Measurements from ENCODE around the gene PORCN.
"Not testable (repeated sequence)": the region's sequence is repeated elsewhere in the genome, so short reads cannot be mapped to it uniquely, and the experiment has no call there.

PORCN gene

DNA sequence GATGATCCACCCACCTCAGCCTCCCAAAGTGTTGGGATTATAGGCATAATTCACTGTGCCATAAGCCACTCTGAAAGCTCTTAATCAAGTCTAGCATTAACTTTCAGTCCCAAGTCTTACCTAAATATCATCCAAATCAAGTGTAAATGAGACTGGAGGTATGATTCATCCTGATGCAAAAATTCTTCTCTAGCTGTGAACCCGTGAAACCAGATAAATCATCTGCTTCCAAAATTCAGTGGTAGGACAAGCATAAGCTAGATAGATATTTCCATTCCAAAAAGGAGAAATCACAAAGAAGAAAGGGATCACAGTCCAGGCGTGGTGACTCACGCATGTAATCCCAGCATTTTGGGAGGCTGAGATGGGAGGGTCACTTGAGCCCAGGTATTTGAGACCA, 21.9 kb downstream of the PORCN start:
- Mint-ChIP-seq H3K27ac (no peak overlapping the region), H3K9me3 (no peaks in the 10 kb centered on the region), H3K27me3 (no peaks in the 10 kb centered on the region), H3K4me1 (peaks cover 16% of the 10 kb centered on the region), H3K4me3 (no peak overlapping the region), H3K36me3 (ENCODE audit: low read depth) (peaks cover 22% of the 10 kb centered on the region)
- ATAC-seq (no peak), DNase-seq (no peak)

DNA sequence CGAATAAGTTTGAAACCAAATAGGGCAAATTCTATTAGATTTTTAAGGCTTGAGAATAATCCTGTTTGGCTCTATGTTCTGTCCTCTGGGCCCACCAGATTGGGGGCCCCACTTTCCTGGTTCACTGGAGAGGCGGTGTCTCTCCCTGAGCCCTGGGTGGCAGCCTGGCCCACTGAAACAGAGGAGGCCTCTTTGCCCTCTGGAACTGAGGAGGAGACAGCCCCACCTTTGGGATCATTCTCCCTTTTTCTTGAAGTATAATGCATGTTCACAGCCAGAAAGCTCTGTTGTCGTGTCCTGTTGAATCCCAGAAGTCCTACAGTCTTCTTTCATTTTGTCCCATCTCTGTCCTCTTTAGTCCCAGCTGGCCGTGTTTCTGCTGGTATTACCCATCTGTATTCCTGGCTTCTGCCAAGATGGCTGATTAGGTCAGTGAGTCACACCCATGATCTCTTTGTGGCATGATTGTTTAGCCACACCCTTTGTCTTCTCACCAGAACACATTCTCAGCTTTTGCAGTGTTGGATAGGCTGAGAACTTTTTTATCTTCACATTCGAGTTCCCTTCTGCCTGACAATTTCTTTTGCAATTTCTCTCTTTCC, 22.7 kb downstream of the PORCN start:
- H3K27me3 Mint-ChIP-seq, result no peaks in the 10 kb centered on the region
- H3K9me3 Mint-ChIP-seq, result no peaks in the 10 kb centered on the region
- H3K4me1 Mint-ChIP-seq, result peaks cover 10% of the 10 kb centered on the region
- DNase-seq, result no peak
- H3K27ac Mint-ChIP-seq, result peak overlapping the region; percentile 78
- peaks cover 16% of the 10 kb centered on the region for H3K36me3 Mint-ChIP-seq (ENCODE audit: low read depth)
- peak; percentile 59 for ATAC-seq
- no peak overlapping the region for H3K4me3 Mint-ChIP-seq

DNA sequence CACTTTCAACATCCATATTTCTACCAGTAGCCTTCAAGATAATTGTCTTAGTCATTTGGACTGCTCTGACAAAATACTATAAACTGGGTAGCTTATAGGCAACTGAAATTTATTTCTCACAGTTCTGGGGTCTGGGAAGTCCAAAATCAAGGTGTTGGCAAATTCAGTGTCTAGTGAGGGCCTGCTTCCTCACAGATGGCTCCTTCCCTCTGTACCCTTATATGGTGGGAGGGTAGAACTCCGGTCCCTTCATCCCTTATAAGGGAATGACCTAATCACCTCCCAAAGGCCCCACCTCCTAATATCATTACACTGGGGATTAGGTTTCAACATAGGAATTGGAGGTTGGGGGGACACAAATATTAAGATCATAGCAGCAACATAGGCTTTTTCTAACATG, 23.4 kb downstream of the PORCN start:
- peak overlapping the region; percentile 78 for H3K27ac Mint-ChIP-seq
- DNase-seq, result no peak
- no peaks in the 10 kb centered on the region for H3K9me3 Mint-ChIP-seq
- no peak overlapping the region for H3K4me3 Mint-ChIP-seq
- peaks cover 12% of the 10 kb centered on the region for H3K36me3 Mint-ChIP-seq (ENCODE audit: low read depth)
- H3K4me1 Mint-ChIP-seq, result peaks cover 8% of the 10 kb centered on the region
- no peak for ATAC-seq
- H3K27me3 Mint-ChIP-seq, result no peaks in the 10 kb centered on the region

DNA sequence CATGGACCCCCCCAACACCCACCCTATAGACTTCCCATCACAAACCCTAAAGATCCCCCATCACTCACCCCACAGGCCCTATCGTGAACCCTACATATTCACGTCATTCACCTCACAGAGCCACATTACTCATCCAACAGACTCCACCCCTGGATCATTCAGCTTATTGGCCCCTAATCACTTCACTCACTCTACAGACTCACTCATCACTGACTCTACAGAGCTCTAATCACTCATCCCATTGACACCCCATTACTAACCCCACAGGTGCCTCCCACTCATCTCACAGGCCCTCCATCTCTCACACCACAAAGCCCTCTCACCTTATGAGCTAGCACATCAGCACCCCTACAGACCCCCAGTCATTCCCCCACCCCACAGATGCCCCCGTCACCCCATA, 24.4 kb downstream of the PORCN start:
- Mint-ChIP-seq H3K36me3 (ENCODE audit: low read depth) (peaks cover 8% of the 10 kb centered on the region), H3K4me3 (no peak overlapping the region), H3K9me3 (no peaks in the 10 kb centered on the region), H3K27ac (no peak overlapping the region), H3K4me1 (peaks cover 8% of the 10 kb centered on the region), H3K27me3 (no peaks in the 10 kb centered on the region)
- DNase-seq (no peak), ATAC-seq (peak; percentile 20)

DNA sequence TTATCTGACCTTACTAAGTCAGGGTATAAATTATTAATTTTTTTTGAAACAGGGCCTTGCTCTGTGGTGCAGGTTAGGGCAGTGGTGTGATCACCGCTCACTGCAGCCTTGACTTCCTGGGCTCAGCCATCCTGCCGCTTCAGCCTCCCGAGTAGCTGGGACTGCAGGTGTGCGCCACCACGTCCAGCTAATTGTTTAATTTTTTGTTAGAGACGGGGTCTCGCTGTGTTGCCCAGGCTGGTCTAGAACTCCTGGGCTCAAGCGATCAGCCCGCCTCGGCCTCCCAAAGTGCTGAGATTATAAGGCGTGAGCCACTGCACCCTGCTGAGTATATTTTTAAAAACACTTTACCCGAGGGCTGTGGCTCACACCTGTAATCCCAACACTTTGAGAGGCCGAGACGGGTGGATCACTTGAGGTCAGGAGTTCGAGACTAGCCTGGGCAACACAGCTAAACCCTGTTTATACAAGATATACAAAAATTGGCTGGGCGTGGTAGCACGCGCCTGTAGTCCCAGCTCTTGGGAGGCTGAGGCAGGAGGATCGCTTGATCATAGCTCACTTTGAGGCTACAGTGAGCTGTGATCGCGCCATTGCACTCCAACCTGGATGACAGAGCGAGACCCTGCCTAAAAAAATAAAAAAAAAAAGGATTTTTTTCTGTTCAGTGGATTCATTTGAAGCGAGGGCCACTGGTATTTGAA, 30.0 kb downstream of the PORCN start:
- Mint-ChIP-seq H3K4me1 (peaks cover 20% of the 10 kb centered on the region), H3K27ac (peak overlapping the region; percentile 96), H3K36me3 (ENCODE audit: low read depth) (peaks cover 4% of the 10 kb centered on the region), H3K9me3 (no peaks in the 10 kb centered on the region), H3K27me3 (no peaks in the 10 kb centered on the region), H3K4me3 (peak overlapping the region; percentile 95)
- ATAC-seq, result no peak
- DNase-seq, result no peak

DNA sequence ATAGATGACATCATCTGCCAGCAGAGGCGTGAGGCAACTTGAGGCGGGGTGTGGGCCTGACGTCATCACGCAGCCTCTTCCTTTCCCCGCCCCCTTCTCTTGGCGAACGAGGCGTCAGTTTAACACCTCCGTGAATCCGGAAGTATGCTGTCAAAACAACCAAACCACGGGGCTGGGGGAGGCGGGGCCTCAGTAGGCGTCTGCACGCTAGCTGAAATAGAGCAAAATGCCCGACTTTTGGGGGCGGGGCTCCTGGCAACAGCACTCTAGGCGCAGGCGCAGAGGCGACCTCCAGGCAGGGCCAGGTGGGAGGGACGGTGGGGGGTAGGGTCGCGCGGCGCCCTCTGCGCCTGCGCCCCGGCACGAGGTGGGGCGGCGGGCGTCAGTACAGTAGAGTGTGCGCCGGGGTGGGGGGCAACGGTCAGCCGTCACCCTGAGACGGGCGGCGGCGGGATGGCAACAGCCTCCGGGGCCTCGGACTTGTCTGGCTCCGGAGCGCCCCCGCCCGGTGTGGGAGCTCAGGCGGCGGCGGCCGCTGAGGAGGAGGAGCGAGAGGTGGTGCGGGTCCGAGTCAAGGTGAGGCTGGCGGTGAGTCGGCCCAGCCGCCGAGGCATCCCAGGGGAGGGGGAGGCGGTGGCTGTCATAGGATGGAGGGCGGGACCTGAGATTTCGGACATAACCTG, 30.7 kb downstream of the PORCN start, which contains the start of gene TBC1D25:
TSS of gene TBC1D25 (plus strand) at position 370 of the 683 bp plus-strand sequence. CDS start at position 454, 84 bp downstream.
- Mint-ChIP-seq H3K4me3 (peak within 1 kb of the TSS; percentile 95), H3K9me3 (no peaks in the 10 kb centered on the region), H3K27ac (peak within 1 kb of the TSS; percentile 96), H3K36me3 (ENCODE audit: low read depth) (peaks cover 5% of the 10 kb centered on the region), H3K4me1 (peaks cover 20% of the 10 kb centered on the region), H3K27me3 (no peaks in the 10 kb centered on the region)
- DNase-seq (peak; percentile 95), ATAC-seq (peak; percentile 88)

DNA sequence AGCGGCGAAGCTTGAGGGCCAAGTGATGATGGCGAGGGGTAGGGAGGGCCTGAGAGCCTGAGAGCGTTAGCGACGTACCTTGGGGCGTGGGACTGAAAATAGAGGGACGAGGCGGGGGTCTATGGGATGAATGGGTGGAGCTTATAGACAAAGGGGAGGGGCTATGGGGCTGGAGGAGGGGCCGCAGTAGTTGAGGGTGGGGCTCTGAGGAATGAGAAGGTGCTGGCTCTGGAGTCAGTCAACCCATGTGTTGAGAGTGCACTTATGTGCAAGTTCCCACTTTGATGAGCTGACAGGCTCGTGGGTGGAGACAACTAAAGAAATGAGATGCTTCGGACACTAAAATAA, 31.2 kb downstream of the PORCN start:
- peak; percentile 55 for ATAC-seq
- H3K27ac Mint-ChIP-seq, result peak overlapping the region; percentile 96
- no peaks in the 10 kb centered on the region for H3K27me3 Mint-ChIP-seq
- DNase-seq, result peak; percentile 52
- peak overlapping the region; percentile 95 for H3K4me3 Mint-ChIP-seq
- peaks cover 20% of the 10 kb centered on the region for H3K4me1 Mint-ChIP-seq
- H3K36me3 Mint-ChIP-seq (ENCODE audit: low read depth), result peaks cover 5% of the 10 kb centered on the region
- no peaks in the 10 kb centered on the region for H3K9me3 Mint-ChIP-seq

DNA sequence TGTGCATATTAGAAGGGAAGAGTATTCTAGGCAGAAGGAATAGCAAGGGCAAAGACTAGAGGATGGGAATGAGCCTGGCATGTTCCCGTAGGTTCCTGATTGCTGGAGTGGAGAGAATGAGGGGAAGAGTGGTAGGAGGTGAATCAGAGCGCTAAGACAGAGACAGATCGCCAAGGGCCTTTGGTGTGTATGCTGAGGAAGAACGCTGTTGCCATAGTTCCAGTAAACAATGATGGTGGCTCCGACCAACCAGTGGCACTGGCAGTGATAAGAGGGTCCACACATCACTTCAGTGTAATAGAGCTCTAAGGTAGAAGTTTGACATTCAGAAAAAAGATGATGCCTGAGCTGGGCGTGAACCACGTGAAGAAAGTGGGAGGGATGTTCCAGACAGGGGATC, 31.7 kb downstream of the PORCN start:
- H3K27me3 Mint-ChIP-seq, result no peaks in the 10 kb centered on the region
- DNase-seq (no peak), ATAC-seq (no peak)
- H3K9me3 Mint-ChIP-seq, result no peaks in the 10 kb centered on the region
- H3K4me1 Mint-ChIP-seq, result peaks cover 20% of the 10 kb centered on the region
- H3K36me3 Mint-ChIP-seq (ENCODE audit: low read depth), result peaks cover 5% of the 10 kb centered on the region
- peak overlapping the region; percentile 95 for H3K4me3 Mint-ChIP-seq
- peak overlapping the region; percentile 96 for H3K27ac Mint-ChIP-seq

DNA sequence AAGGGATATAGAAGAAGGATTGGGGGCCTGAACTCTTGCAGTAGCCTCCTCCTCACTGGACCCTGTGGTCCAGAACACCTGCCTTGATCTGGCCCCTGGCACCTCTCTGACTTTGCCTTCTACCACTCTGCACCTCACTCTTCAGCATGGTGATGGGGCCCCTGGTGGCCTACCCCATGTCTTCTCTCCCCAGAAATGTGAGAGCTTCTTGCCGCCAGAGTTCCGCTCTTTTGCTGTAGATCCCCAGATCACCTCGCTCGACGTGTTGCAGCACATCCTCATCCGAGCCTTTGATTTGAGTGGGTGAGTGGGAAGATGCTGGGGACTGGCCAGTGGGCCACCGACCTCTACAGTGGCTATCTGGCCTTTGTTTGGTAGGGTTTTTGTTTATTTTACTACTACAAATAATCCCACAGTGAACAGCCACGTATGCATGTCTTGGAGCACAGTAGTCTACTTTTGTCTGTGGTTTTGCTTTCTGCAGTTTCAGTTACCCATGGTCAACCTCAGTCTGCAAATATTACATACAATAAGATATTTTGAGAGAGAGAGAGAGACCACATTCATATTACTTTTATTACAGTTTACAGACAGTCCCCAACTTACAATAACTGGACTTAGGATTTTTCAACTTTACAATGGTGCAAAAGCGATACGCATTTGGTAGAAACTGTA, 32.5 kb downstream of the PORCN start:
- Mint-ChIP-seq H3K9me3 (no peaks in the 10 kb centered on the region), H3K4me3 (peak overlapping the region; percentile 95), H3K27me3 (no peaks in the 10 kb centered on the region), H3K4me1 (peaks cover 20% of the 10 kb centered on the region), H3K36me3 (ENCODE audit: low read depth) (peaks cover 6% of the 10 kb centered on the region), H3K27ac (peak overlapping the region; percentile 96)
- no peak for ATAC-seq
- no peak for DNase-seq

DNA sequence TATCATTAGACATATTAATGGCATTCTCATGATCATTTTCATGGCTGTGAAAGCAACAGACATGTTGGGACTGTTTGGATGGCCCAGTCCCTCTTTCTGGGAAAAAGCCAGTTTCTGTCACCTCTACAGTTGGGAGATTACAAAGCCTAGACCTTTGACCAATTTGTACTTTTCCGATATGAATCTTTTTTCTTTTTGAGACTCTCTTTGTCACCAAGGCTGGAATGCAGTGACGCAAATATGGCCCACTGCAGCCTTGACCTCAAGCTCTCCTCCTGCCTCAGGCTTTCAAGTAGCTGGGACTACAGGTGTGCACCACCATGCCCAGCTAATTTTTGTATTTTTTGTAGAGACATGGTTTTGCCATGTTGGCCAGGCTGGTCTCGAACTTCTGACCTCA, 40.1 kb downstream of the PORCN start:
- Mint-ChIP-seq H3K36me3 (ENCODE audit: low read depth) (peaks cover 10% of the 10 kb centered on the region), H3K27me3 (no peaks in the 10 kb centered on the region), H3K4me1 (no peaks in the 10 kb centered on the region), H3K27ac (no peak overlapping the region), H3K9me3 (no peaks in the 10 kb centered on the region), H3K4me3 (no peak overlapping the region)
- DNase-seq, result no peak
- no peak for ATAC-seq

DNA sequence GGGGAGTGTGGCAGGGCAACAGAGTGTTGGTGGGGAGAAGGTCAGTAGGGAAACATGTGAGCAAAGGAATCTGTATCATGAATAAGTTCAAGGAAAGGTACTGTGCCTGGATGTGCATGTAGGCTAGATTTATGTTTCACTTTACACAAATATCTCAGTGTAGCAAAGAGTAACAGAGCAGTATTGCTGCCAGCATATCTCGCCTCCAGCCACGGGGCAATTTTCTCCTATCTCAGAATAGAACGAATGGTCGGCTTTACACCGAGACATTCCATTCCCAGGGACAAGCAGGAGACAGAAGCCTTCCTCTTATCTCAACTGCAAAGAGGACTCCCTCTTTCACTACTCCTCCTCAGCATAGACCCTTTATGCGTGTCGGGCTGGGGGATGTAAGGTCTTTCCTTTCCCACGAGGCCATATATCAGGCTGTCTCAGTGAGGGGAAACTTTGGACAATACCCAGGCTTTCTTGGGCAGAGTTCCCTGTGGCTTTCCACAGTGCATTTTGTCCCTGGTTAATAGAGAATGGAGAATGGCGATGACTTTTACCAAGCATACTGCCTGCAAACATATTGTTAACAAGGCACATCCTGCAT, 47.0 kb downstream of the PORCN start:
- not testable (repeated sequence) for DNase-seq, H3K27me3 Mint-ChIP-seq, H3K9me3 Mint-ChIP-seq, H3K4me3 Mint-ChIP-seq, H3K27ac Mint-ChIP-seq, H3K4me1 Mint-ChIP-seq, ATAC-seq
- peaks cover 14% of the 10 kb centered on the region for H3K36me3 Mint-ChIP-seq (ENCODE audit: low read depth)

DNA sequence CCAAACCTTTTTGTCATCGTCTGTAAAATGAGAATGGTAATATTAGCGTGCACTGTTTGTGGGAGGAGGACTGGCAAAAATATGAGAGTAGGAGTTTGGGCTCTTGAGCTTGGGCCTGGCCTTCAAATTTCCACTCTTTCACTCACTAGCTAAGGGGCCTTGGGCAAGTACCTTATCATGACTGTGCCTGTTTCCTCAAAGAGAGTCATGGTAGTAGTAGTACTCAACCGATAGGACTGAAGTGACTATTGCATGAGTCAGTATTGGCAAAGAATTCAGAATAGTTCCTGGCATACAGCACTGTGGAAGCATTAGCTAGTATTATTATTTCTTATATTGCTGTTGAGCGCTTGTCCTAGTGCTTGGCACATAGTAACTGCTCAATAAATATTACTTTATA, 49.5 kb downstream of the PORCN start:
- Mint-ChIP-seq H3K9me3 (no peaks in the 10 kb centered on the region), H3K27me3 (no peaks in the 10 kb centered on the region), H3K4me3 (no peak overlapping the region), H3K27ac (peak overlapping the region; percentile 53), H3K36me3 (ENCODE audit: low read depth) (peaks cover 19% of the 10 kb centered on the region), H3K4me1 (peaks cover 3% of the 10 kb centered on the region)
- DNase-seq (no peak), ATAC-seq (peak; percentile 77)

DNA sequence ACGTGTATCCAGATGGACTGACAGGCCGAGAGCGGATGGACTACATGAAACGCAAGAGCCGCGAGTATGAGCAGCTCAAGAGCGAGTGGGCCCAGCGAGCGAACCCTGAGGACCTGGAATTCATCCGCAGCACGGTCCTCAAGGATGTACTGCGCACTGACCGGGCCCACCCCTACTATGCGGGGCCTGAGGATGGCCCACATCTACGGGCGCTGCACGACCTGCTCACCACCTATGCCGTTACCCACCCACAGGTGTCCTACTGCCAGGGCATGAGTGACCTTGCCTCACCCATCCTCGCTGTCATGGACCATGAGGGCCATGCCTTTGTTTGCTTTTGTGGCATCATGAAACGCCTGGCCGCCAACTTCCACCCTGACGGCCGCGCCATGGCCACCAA, 50.8 kb downstream of the PORCN start:
- Mint-ChIP-seq H3K9me3 (no peaks in the 10 kb centered on the region), H3K4me3 (no peak overlapping the region), H3K4me1 (peaks cover 3% of the 10 kb centered on the region), H3K27ac (no peak overlapping the region), H3K36me3 (ENCODE audit: low read depth) (peaks cover 20% of the 10 kb centered on the region), H3K27me3 (no peaks in the 10 kb centered on the region)
- no peak for ATAC-seq
- DNase-seq, result no peak

DNA sequence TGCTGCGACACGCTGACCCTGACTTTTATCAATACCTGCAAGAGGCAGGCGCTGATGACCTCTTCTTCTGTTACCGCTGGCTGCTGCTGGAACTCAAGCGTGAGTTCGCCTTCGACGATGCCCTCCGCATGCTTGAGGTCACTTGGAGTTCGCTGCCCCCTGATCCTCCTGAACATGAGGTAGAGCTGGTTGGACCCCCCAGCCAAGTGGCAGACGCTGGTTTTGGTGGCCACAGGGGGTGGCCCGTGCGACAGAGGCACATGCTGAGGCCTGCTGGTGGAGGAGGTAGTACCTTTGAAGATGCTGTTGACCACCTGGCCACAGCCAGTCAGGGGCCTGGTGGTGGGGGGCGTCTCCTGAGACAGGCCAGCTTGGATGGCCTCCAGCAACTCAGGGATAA, 51.3 kb downstream of the PORCN start:
- no peaks in the 10 kb centered on the region for H3K27me3 Mint-ChIP-seq
- H3K36me3 Mint-ChIP-seq (ENCODE audit: low read depth), result peaks cover 17% of the 10 kb centered on the region
- no peaks in the 10 kb centered on the region for H3K9me3 Mint-ChIP-seq
- H3K27ac Mint-ChIP-seq, result no peak overlapping the region
- no peak for DNase-seq
- H3K4me3 Mint-ChIP-seq, result no peak overlapping the region
- H3K4me1 Mint-ChIP-seq, result peaks cover 3% of the 10 kb centered on the region
- no peak for ATAC-seq

Data from activated naive CD8-positive, alpha-beta T cell treated with anti-CD3 and anti-CD28 coated beads, Interleukin-2, amount 50 U/mL, for 24 hours (primary cell).